Activated effector memory CD4-positive, alpha-beta T cell treated with anti-CD3 and anti-CD28 coated beads, Interleukin-2, amount 50 U/mL, for 16 hours (primary cell): Measurements from ENCODE around the gene ADPRHL1.
"Not testable (repeated sequence)": the region's sequence is repeated elsewhere in the genome, so short reads cannot be mapped to it uniquely, and the experiment has no call there.

Experiments used
- DNase-seq: peaks from one replicate; pipeline ENCODE4 v3.0.0-alpha.2; 2020

The ADPRHL1 gene

GRCh38 chr13:113398963-113399754, 54.1 kb downstream of the ADPRHL1 start:
- DNase-seq: peak; percentile 58

- DNase-seq: peak; percentile 39
Measured at GRCh38 chr13:113397608-113398425, 55.5 kb downstream of the ADPRHL1 start.

- DNase-seq: no peak
Measured at GRCh38 chr13:113394339-113394640, 59.0 kb downstream of the ADPRHL1 start.

- peak; percentile 93 for DNase-seq
Measured at GRCh38 chr13:113393563-113394338, 59.5 kb downstream of the ADPRHL1 start.

- peak; percentile 60 for DNase-seq
Measured at GRCh38 chr13:113393226-113393562, 60.1 kb downstream of the ADPRHL1 start.

- peak; percentile 44 for DNase-seq
Measured at GRCh38 chr13:113390874-113391497, 62.3 kb downstream of the ADPRHL1 start.

- peak; percentile 16 for DNase-seq
Measured at GRCh38 chr13:113389586-113389985, 63.7 kb downstream of the ADPRHL1 start.

GRCh38 chr13:113387396-113387795, 65.9 kb downstream of the ADPRHL1 start:
- DNase-seq: no peak

- peak; percentile 12 for DNase-seq
Measured at GRCh38 chr13:113383089-113383488, 70.2 kb downstream of the ADPRHL1 start.

- DNase-seq: not testable (repeated sequence)
Measured at GRCh38 chr13:113382542-113382941, 70.7 kb downstream of the ADPRHL1 start.

- DNase-seq: peak; percentile 58
Measured at GRCh38 chr13:113378825-113379224, 74.5 kb downstream of the ADPRHL1 start.

GRCh38 chr13:113374511-113375175, 78.6 kb downstream of the ADPRHL1 start:
- DNase-seq: peak; percentile 45

GRCh38 chr13:113373811-113374485, 79.3 kb downstream of the ADPRHL1 start:
- peak; percentile 33 for DNase-seq

- peak; percentile 22 for DNase-seq
Measured at GRCh38 chr13:113371701-113372100, 81.6 kb downstream of the ADPRHL1 start.

GRCh38 chr13:113371061-113371460, 82.2 kb downstream of the ADPRHL1 start:
- DNase-seq: peak; percentile 51

- peak; percentile 21 for DNase-seq
Measured at GRCh38 chr13:113369881-113370280, 83.4 kb downstream of the ADPRHL1 start.

GRCh38 chr13:113369189-113369588, 84.1 kb downstream of the ADPRHL1 start:
- DNase-seq: peak; percentile 41

GRCh38 chr13:113368353-113368752, 84.9 kb downstream of the ADPRHL1 start:
- peak; percentile 27 for DNase-seq

- DNase-seq: peak; percentile 50
Measured at GRCh38 chr13:113367771-113368170, 85.5 kb downstream of the ADPRHL1 start.

GRCh38 chr13:113367020-113367560, 86.2 kb downstream of the ADPRHL1 start:
- no peak for DNase-seq

GRCh38 chr13:113365971-113366588, 87.2 kb downstream of the ADPRHL1 start:
- no peak for DNase-seq
